GM21576 (cell line): ENCODE results near the gene GDF2.

Experiments
- ATAC-seq: cut with Tn5 transposase; IDR thresholded peaks from one replicate; pipeline ENCODE4 v1.9.1; 2021; ENCODE audit warnings: mild to moderate bottlenecking, moderate library complexity; ENCODE audit not compliant: unreplicated experiment

GDF2 gene

DNA sequence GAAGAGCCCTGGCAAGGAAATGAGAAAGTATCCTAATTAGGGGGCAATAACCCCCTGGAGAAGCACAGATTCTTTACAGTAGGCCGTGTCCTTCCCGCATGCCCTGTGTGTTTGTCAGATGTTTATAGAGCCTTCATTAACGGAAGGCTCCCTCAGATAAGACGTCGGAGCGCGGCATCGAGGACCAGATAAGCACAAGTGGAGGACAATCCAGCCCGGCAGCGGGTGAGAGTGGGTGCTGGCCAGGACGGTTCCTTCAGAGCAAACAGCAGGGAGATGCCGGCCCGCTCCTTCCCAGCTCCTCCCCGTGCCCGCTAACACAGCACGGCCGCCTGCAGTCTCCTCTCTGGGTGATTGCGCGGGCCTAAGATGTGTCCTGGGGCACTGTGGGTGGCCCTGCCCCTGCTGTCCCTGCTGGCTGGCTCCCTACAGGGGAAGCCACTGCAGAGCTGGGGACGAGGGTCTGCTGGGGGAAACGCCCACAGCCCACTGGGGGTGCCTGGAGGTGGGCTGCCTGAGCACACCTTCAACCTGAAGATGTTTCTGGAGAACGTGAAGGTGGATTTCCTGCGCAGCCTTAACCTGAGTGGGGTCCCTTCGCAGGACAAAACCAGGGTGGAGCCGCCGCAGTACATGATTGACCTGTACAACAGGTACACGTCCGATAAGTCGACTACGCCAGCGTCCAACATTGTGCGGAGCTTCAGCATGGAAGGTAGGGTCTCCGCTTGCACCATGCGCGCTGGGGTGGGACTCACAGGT lies at the start of gene GDF2:
GDF2 (plus strand) TSS at position 155 of the 762 bp plus-strand sequence; CDS start at position 370, 215 bp downstream.
- ATAC-seq = no peak

GRCh38 chr10:47276071-47276470 lies 46.2 kb upstream of the GDF2 start:
- no peak for ATAC-seq

GRCh38 chr10:47276576-47277351 lies 45.5 kb upstream of the GDF2 start:
- ATAC-seq = no peak

- no peak for ATAC-seq
These were observed 44.7 kb upstream of the GDF2 start for GRCh38 chr10:47277352-47278151.

GRCh38 chr10:47278152-47278473 lies 44.1 kb upstream of the GDF2 start:
- no peak for ATAC-seq

DNA sequence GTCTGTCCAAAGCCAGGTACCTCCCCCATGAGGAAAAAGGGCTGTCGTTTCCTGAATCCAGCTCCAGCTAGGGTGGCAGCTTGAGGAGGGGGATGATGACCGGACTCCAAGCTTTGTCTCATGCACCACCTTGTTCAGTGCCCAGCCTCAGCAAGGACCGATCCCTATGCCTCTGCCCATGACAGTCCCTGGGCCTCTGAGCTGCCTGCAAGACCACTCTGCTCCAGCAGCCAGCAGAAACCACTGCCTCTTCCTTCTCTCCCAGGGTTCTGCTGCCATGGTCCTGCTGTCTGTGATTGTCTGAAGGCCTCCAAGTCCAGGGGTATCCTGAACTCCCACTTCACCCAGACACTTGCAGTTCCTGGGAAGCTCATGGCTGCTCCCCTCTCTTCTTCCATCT lies 43.5 kb upstream of the GDF2 start:
- no peak for ATAC-seq

- ATAC-seq = no peak
These were observed 43.0 kb upstream of the GDF2 start for GRCh38 chr10:47279276-47279675.

GRCh38 chr10:47282005-47282656 lies 40.1 kb upstream of the GDF2 start:
- ATAC-seq = no peak

DNA sequence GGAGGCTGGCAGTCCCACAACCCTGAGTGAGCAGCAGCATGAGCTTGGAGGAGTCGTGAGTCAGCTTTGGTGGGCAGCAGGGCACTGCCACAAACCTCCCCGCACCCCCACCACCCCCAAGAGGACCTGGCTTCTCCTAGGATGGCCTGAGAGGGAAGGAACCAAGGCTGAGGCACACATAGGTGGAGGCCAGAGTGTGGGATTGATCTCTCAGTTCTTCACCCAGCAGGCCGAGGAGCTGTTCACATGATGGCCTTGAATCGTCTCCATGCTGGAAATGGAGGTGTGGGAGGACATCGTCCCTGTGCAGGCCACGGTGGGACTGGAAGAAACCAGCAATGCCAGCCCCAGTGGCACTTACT lies 39.6 kb upstream of the GDF2 start:
- no peak for ATAC-seq

DNA sequence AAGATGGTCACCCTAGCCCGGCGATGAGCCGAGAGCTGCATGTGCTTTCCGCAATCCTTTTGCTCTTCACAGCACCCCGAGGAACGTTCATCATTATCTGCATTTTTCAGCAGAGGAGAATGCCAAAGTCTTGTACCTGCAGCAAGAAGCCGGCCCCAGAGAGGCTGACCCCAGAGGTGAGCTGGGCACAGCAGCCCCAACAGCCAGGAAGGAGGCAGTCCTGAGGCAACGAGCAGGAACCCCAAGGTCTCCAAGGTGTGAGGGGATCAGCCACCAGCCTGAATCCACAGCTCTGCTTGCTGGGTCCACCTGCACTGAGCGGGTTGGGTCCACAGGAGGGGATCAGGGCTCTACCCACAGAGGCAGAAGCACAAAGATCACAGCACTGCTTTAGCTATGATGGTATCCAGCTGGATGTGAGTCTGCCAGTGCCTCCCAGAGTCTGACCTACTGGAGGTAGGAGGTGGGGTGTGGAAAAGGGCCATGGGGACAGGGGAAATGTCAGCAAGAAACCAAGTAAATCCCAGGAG lies 39.1 kb upstream of the GDF2 start:
- ATAC-seq = no peak

- ATAC-seq = no peak
These were observed 38.4 kb upstream of the GDF2 start for GRCh38 chr10:47283848-47284247.

DNA sequence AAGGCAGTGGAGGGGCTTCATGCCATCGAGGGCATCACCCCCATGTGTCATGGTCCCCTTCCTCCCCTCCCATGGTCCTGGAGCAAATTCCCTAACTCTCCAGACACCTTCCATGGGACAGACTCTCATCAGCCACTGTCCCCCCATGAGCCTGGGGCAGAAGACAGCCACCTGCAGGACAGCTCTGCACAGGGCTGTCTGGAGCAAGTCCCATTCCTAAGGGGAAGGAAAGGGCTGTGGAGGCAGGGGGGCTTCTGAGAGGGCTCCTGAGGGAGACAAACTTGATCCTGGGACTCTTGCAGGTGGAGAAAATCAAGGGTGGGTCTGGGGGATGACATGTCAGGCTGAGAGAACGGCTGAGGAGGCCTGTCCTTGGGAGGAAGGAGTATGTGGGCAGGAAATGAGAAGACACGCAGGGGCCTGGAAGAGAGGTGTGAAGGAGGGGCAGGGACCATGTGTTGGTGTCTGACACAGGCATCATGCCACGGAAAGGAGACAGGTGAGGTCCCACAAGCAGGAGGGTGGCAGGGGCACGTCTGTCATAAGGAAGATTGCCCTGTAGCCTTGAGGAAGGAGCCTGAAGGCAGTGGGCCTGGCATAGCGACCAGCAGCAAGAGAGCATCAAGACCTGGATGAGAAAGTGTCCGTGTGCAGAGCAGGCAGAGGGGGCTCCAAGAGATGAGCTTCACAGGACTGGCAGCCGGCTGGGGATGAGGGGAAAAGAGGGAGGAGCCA lies 36.7 kb upstream of the GDF2 start:
- ATAC-seq = no peak

DNA sequence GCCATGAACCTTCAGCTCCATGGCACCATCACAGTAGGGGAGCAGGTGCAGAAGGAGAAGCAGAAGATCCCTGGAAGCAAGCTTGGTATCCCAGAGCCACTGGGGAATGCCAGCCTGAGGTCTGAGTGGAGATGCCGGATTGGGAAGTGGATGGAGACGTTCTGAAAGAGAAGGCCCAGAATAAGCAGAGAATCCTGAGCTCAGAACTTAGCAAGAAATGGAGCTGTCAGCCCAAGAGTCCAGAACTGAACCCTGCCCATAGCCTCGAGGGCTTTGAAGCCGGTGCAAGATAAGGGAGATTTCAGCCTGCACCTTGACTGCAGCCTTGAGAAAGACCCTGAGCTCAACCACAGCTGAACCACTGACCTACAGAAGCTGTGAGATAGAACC lies 36.1 kb upstream of the GDF2 start:
- no peak for ATAC-seq

DNA sequence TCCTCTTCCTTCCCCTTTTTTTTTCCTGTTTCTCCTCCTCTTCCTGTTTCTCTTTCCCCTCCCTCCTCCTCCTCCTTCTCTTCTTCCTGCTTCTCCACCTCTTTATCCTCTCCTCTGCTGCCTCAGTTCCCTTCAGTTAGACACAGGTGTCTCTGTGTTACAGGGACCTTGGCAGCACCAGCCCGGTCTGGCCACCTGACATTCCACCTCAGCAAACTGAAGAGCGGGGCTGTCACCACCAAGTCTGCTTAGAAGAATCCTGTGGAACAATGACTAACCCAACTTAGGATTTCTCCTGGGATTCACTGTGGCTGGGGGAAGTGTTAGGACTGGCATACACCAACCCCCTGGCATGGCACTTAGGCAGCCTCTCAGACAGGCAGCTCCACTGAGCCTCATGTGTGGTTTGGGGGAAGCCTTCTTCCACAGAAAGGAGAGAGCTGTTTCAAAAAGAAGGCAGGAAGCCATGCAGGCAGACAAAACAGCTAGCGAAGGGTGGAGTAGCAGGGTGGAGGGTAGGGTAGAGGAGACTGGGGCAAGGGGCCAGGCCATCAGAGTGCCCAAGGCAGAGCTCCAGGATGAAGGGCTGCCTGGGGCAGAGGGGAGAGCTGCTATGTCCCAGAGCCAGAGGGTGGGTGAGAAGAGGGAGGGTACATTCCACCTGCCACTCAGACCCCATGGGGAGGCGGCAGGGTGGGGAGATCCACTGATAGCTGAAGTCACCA lies 35.5 kb upstream of the GDF2 start:
- ATAC-seq = no peak

DNA sequence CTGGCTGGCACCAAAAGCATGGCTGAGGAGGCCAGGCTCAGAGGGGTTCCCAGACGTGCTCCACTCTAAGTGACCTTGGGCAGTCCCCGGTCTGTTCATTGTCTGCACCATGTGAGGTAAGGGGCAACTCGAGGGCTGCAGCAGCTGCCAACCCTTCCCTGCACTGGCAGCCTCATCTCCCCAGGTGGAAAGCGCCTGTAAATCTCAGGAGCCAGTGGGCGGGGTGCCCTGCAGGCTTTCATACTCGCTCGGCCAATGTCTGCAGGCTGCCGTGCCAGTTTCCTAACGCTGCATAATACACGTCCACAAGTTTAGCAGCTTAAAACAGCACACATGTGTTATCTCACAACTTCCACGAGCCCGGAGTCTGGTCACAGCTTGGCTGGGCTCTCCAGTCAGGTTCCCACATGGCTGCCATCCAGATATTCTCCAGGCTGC lies 34.9 kb upstream of the GDF2 start:
- ATAC-seq = no peak

DNA sequence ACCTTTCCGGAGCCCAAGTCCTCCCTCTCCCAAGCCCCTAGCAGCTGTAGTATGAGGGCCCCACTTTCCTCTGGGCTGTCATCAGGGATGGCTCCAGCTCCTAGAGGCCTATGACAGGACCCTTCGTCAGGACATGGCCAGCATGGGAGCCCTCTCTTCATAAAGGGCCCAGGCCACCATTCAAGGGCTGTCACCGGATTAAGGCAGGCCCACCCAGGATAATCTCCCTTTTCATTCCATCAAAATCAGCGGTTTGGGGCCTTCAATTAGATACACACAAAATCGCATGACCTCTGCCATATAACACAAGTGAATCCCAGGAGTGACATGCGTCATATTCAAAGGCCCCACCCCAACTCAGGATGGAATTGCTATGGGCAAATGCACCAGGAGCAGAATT lies 34.4 kb upstream of the GDF2 start:
- no peak for ATAC-seq

- no peak for ATAC-seq
These were observed 34.0 kb upstream of the GDF2 start for GRCh38 chr10:47288236-47288635.

- ATAC-seq = no peak
These were observed 33.2 kb upstream of the GDF2 start for GRCh38 chr10:47288916-47289495.

DNA sequence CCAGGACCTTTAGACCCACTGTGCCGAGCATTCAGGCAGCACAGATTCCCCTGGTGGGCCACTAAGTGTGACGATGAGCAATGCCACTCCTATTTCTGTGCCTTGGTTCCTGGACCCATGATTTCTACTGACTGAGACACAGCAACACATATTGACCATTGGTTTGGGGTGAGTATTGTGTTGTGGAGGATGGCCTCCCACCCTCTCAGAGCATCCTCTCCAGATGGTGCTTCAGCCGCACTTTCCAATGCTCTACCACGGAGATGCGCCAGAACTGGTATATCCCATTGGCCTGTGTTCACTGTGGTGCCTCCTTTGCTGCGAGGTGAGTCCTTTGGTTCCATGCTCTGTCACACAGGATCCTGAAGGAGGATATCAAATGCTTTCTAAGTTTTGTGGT lies 32.3 kb upstream of the GDF2 start:
- no peak for ATAC-seq
